HEK293T (cell line): ENCODE results near the gene TIGAR.

ENCODE experiments used
- FOXM1 ChIP-seq: fragments of 450-650 bp; IDR thresholded peaks from 2 replicates; pipeline ENCODE4 v1.6.1; 2017; ENCODE audit warnings: mild to moderate bottlenecking, borderline replicate concordance
- SP1 ChIP-seq: fragments of 450-650 bp; IDR thresholded peaks from 2 replicates; pipeline ENCODE4 v1.6.1; 2017

GRCh38 chr12:4281173-4281654 lies 39.8 kb upstream of the TIGAR start:
- TF ChIP-seq SP1 (no peak), FOXM1 (no peak)
